ENCODE measurements around the gene NME1. TPM values are rescaled to one million over a fixed set of nuclear protein-coding genes. Genes with fewer than 3 reads are reported as not detected.
"Not testable (repeated sequence)": the region's sequence is repeated elsewhere in the genome, so short reads cannot be mapped to it uniquely, and the experiment has no call there.

The NME1 gene
- total and polyA plus RNA-seq, 5 donors from 2014 or later = 14.1 to 72.3 (median 49.8) TPM

- H3K27ac Mint-ChIP-seq = peak overlapping the region; percentile 38 to 98 (median 97)
- ATAC-seq (ENCODE audit: low read depth in 2 of 2) = peak; percentile 37 to 44
- peaks cover 31 to 62% (median 49%) of the 10 kb centered on the region in 4 donors for H3K4me1 Mint-ChIP-seq
- H3K27me3 Mint-ChIP-seq = no peaks in the 10 kb centered on the region
- no peaks in the 10 kb centered on the region for H3K36me3 ChIP-seq (ENCODE audit: control insufficient read depth, insufficient read depth, low read length)
- H3K27me3 ChIP-seq (ENCODE audit: control insufficient read depth, insufficient read depth, low read length) = no peaks in the 10 kb centered on the region
- peak overlapping the region; percentile 93 for H3K27ac ChIP-seq (ENCODE audit: insufficient read depth, low read length, poor library complexity, severe bottlenecking)
- DNase-seq = peak in 1 of 3 donors; percentile 70
- H3K4me3 ChIP-seq (ENCODE audit: low read depth, low read length) = peak overlapping the region; percentile 73
- H3K4me1 ChIP-seq (ENCODE audit: control insufficient read depth, insufficient read depth, low read length, poor library complexity, severe bottlenecking) = peaks cover 43% of the 10 kb centered on the region
- peaks cover 4% of the 10 kb centered on the region for H3K36me3 Mint-ChIP-seq
- H3K4me3 Mint-ChIP-seq = peak overlapping the region; percentile 94 to 100 (median 96)
- H3K9me3 Mint-ChIP-seq = peaks cover 0 to 1% (median 0%) of the 10 kb centered on the region in 7 donors
- no peaks in the 10 kb centered on the region for H3K9me3 ChIP-seq (ENCODE audit: control insufficient read depth in 2 of 2, low read length in 2 of 2)
Measured at GRCh38 chr17:51120357-51120738, 33.0 kb upstream of the NME1 start.

GRCh38 chr17:51120739-51121619 is 32.4 kb upstream of the NME1 start, which contains the start of gene SPAG9:
SPAG9 (minus strand) TSS chr17:51120868; CDS start chr17:51120656, 212 bp downstream.
- peak within 1 kb of the TSS; percentile 93 for H3K27ac ChIP-seq (ENCODE audit: insufficient read depth, low read length, poor library complexity, severe bottlenecking)
- Mint-ChIP-seq H3K9me3 (peaks cover 0 to 1% (median 0%) of the 10 kb centered on the region in 7 donors), H3K4me1 (peaks cover 28 to 55% (median 46%) of the 10 kb centered on the region in 4 donors), H3K4me3 (peak within 1 kb of the TSS; percentile 96 to 100 (median 98)), H3K36me3 (peaks cover 4% of the 10 kb centered on the region), H3K27ac (peak within 1 kb of the TSS; percentile 97 to 99 (median 97)), H3K27me3 (no peaks in the 10 kb centered on the region)
- ATAC-seq (ENCODE audit: low read depth in 2 of 2) = peak; percentile 83
- DNase-seq = peak; percentile 89 to 92 (median 91)
- H3K9me3 ChIP-seq (ENCODE audit: control insufficient read depth in 2 of 2, low read length in 2 of 2) = no peaks in the 10 kb centered on the region
- H3K36me3 ChIP-seq (ENCODE audit: control insufficient read depth, insufficient read depth, low read length) = no peaks in the 10 kb centered on the region
- H3K4me1 ChIP-seq (ENCODE audit: control insufficient read depth, insufficient read depth, low read length, poor library complexity, severe bottlenecking) = peaks cover 42% of the 10 kb centered on the region
- H3K4me3 ChIP-seq (ENCODE audit: low read depth, low read length) = peak within 1 kb of the TSS; percentile 97
- H3K27me3 ChIP-seq (ENCODE audit: control insufficient read depth, insufficient read depth, low read length) = no peaks in the 10 kb centered on the region

DNA sequence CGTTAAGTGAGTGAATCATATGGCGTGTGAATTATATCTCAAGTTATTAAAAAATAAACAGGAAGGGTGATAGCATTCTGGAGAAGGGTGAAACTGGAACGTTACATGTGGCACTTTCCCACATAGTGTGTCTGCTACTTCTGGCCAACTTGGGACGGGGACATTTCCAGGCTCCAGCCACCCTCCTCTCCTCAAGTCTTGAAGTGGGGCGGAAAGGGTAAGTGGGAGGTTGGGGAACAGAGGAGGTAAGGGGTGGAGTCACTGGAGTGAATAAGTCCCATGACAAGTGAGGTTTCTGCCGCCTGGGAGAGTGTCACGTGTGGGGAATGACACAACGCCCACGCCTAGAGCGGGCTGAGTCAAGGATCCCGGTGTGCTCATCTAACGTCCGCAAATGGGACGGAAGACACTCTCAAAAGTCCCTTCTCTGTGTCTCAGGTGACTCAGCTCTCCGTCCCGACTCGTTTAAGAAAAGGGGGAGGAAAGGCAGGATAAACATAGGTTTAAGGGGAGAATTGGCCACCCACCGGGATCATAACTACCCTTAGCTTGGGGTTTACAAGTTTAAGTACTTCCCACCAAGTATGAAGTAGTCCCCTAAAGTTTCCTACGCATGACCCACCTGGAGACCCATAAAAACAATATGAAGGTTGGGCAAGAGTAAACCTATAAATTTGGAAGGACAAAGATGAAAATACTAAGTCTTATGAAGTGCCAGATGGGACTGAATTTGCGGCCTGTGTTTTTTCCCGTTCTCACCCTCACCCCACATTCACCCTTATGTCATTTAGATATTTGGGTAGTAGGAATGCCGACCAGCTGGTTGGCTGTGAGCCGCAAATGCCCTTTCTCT is 31.5 kb upstream of the NME1 start:
- peak overlapping the region; percentile 97 to 99 (median 97) for H3K27ac Mint-ChIP-seq
- H3K27me3 Mint-ChIP-seq = no peaks in the 10 kb centered on the region
- H3K4me3 Mint-ChIP-seq = peak overlapping the region; percentile 96 to 100 (median 98)

GRCh38 chr17:51122473-51123115 is 30.8 kb upstream of the NME1 start:
- not testable (repeated sequence) for H3K4me3 ChIP-seq (ENCODE audit: low read depth, low read length); H3K27me3 Mint-ChIP-seq; ATAC-seq (ENCODE audit: low read depth in 2 of 2); H3K27ac ChIP-seq (ENCODE audit: insufficient read depth, low read length, poor library complexity, severe bottlenecking); H3K9me3 ChIP-seq (ENCODE audit: control insufficient read depth in 2 of 2, low read length in 2 of 2); H3K9me3 Mint-ChIP-seq; H3K36me3 ChIP-seq (ENCODE audit: control insufficient read depth, insufficient read depth, low read length); H3K27me3 ChIP-seq (ENCODE audit: control insufficient read depth, insufficient read depth, low read length); DNase-seq; H3K36me3 Mint-ChIP-seq
- peaks cover 25 to 39% (median 34%) of the 10 kb centered on the region in 4 donors for H3K4me1 Mint-ChIP-seq
- peaks cover 32% of the 10 kb centered on the region for H3K4me1 ChIP-seq (ENCODE audit: control insufficient read depth, insufficient read depth, low read length, poor library complexity, severe bottlenecking)
- H3K4me3 Mint-ChIP-seq = peak overlapping the region; percentile 11 to 100 (median 80)
- peak overlapping the region; percentile 6 to 97 (median 48) for H3K27ac Mint-ChIP-seq

More for the DNA sequence above, 31.5 kb upstream of the NME1 start:
- DNase-seq (peak; percentile 10 to 67 (median 65)), ATAC-seq (ENCODE audit: low read depth in 2 of 2) (peak; percentile 2 to 4)
- Histone ChIP-seq H3K4me1 (ENCODE audit: control insufficient read depth, insufficient read depth, low read length, poor library complexity, severe bottlenecking) (peaks cover 36% of the 10 kb centered on the region), H3K27ac (ENCODE audit: insufficient read depth, low read length, poor library complexity, severe bottlenecking) (peak overlapping the region; percentile 93), H3K36me3 (ENCODE audit: control insufficient read depth, insufficient read depth, low read length) (no peaks in the 10 kb centered on the region), H3K4me3 (ENCODE audit: low read depth, low read length) (peak overlapping the region; percentile 85), H3K9me3 (ENCODE audit: control insufficient read depth in 2 of 2, low read length in 2 of 2) (no peaks in the 10 kb centered on the region), H3K27me3 (ENCODE audit: control insufficient read depth, insufficient read depth, low read length) (no peaks in the 10 kb centered on the region)
- Mint-ChIP-seq H3K9me3 (peaks cover 0 to 1% (median 0%) of the 10 kb centered on the region in 7 donors), H3K36me3 (peaks cover 4% of the 10 kb centered on the region), H3K4me1 (peaks cover 26 to 47% (median 39%) of the 10 kb centered on the region in 4 donors)

- DNase-seq (no peak), ATAC-seq (ENCODE audit: low read depth in 2 of 2) (no peak)
- Mint-ChIP-seq H3K27ac (no peak overlapping the region), H3K9me3 (peaks cover 0 to 1% (median 0%) of the 10 kb centered on the region in 7 donors), H3K36me3 (no peaks in the 10 kb centered on the region), H3K27me3 (no peaks in the 10 kb centered on the region), H3K4me3 (no peak overlapping the region), H3K4me1 (peaks cover 12 to 17% (median 15%) of the 10 kb centered on the region in 4 donors)
- Histone ChIP-seq H3K4me3 (ENCODE audit: low read depth, low read length) (no peak overlapping the region), H3K27ac (ENCODE audit: insufficient read depth, low read length, poor library complexity, severe bottlenecking) (no peak overlapping the region), H3K9me3 (ENCODE audit: control insufficient read depth in 2 of 2, low read length in 2 of 2) (no peaks in the 10 kb centered on the region), H3K36me3 (ENCODE audit: control insufficient read depth, insufficient read depth, low read length) (no peaks in the 10 kb centered on the region), H3K4me1 (ENCODE audit: control insufficient read depth, insufficient read depth, low read length, poor library complexity, severe bottlenecking) (peaks cover 14% of the 10 kb centered on the region), H3K27me3 (ENCODE audit: control insufficient read depth, insufficient read depth, low read length) (no peaks in the 10 kb centered on the region)
Measured at GRCh38 chr17:51124640-51125503, 28.5 kb upstream of the NME1 start.

DNA sequence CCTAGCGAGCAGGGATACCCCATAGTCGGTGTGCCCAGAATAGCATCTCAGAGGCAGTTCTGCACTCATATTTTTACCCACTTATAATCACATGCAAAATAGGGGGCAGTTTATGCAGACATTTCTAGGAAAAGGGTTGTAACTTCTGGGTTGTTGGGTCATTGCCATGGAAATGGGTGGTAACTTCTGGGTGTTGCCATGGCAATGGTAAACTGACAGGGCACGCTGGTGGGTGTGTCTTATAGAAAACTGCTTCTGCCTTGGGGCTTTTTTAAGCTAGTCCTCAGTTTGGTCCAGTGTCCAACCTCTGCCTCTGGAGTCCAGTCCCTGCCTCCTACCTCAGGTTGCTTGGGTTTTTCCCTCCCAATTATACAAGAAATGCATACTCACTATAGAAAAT is 25.3 kb upstream of the NME1 start:
- H3K9me3 Mint-ChIP-seq = no peaks in the 10 kb centered on the region
- Histone ChIP-seq H3K27ac (ENCODE audit: insufficient read depth, low read length, poor library complexity, severe bottlenecking) (no peak overlapping the region), H3K36me3 (ENCODE audit: control insufficient read depth, insufficient read depth, low read length) (no peaks in the 10 kb centered on the region), H3K9me3 (ENCODE audit: control insufficient read depth in 2 of 2, low read length in 2 of 2) (no peaks in the 10 kb centered on the region), H3K4me3 (ENCODE audit: low read depth, low read length) (no peak overlapping the region), H3K4me1 (ENCODE audit: control insufficient read depth, insufficient read depth, low read length, poor library complexity, severe bottlenecking) (no peaks in the 10 kb centered on the region), H3K27me3 (ENCODE audit: control insufficient read depth, insufficient read depth, low read length) (no peaks in the 10 kb centered on the region)
- peaks cover 5% of the 10 kb centered on the region for H3K27me3 Mint-ChIP-seq
- H3K36me3 Mint-ChIP-seq = no peaks in the 10 kb centered on the region
- peak overlapping the region in 1 of 4 donors; percentile 27 for H3K4me3 Mint-ChIP-seq
- ATAC-seq (ENCODE audit: low read depth in 2 of 2) (no peak), DNase-seq (peak in 1 of 3 donors; percentile 51)
- H3K4me1 Mint-ChIP-seq = no peaks in the 10 kb centered on the region
- H3K27ac Mint-ChIP-seq = no peak overlapping the region
